Small intestine (tissue), 7 donors: Measurements from ENCODE around the gene HS6ST3. TPM values are rescaled to one million over a fixed set of nuclear protein-coding genes. Genes with fewer than 3 reads are reported as not detected.

Experiments used
- DNase-seq, 2 donors: peaks; one replicate each; pipeline versions ENCODE4 v3.0.0 to v3.0.0-alpha.2; 2013
- FAIRE-seq: peaks from 2 replicates; lab custom pipeline; 2012; peaks lifted over from hg19 to GRCh38; lab: Jason Lieb, UNC
- H3K27ac ChIP-seq, 3 donors: one replicate each; pipeline ENCODE4 v1.5.1; 2013; ENCODE audit warnings: low read length in 2 of 3, mild to moderate bottlenecking in 2 of 3, control low read depth in 1 of 3, inconsistent platforms in 1 of 3, low read depth in 1 of 3, moderate library complexity in 1 of 3
- H3K27me3 ChIP-seq, 3 donors: one replicate each; pipeline ENCODE4 v1.6.1; 2013; ENCODE audit warnings: low read length in 3 of 3, inconsistent platforms in 1 of 3; ENCODE audit not compliant: control insufficient read depth in 3 of 3, insufficient read depth in 3 of 3
- H3K36me3 ChIP-seq, 3 donors: one replicate each; pipeline ENCODE4 v1.6.1; 2013; ENCODE audit warnings: low read length in 3 of 3, inconsistent platforms in 1 of 3, low read depth in 1 of 3, mild to moderate bottlenecking in 1 of 3, moderate library complexity in 1 of 3; ENCODE audit not compliant: control insufficient read depth in 3 of 3, insufficient read depth in 2 of 3
- H3K4me1 ChIP-seq, 3 donors: one replicate each; pipeline ENCODE4 v1.6.1; 2013; ENCODE audit warnings: low read length in 2 of 3, inconsistent platforms in 1 of 3, low read depth in 1 of 3, mild to moderate bottlenecking in 1 of 3, moderate library complexity in 1 of 3; ENCODE audit not compliant: control insufficient read depth in 3 of 3, insufficient read depth in 2 of 3
- H3K4me3 ChIP-seq, 3 donors: one replicate each; pipeline ENCODE4 v1.5.1; 2013; ENCODE audit warnings: low read length in 3 of 3, control low read depth in 1 of 3, inconsistent platforms in 1 of 3, low read depth in 1 of 3, mild to moderate bottlenecking in 1 of 3, moderate library complexity in 1 of 3
- H3K9me3 ChIP-seq, 2 donors: one replicate each; pipeline ENCODE4 v1.6.1; 2013; ENCODE audit warnings: low read depth in 1 of 2, low read length in 1 of 2; ENCODE audit not compliant: control insufficient read depth in 2 of 2, insufficient read depth in 1 of 2
- WGBS, 3 donors: extraction: QIAGEN DNeasy Blood & Tissue Kit; methylation state at CpG; one replicate each; pipeline ENCODE4 v1.1.7; 2013; 5-methylcytosine and 5-hydroxymethylcytosine counted together
- polyA plus RNA-seq, 4 donors: library from polyadenylated mRNA; stranded (reverse) in 3 of 4; unstranded in 1 of 4; fragments of 200-250 nt in 3 of 4; fragments of 120-200 nt in 1 of 4; gene quantifications; one replicate each; pipeline versions ENCODE4 v1.2.1 to v1.2.3, GENCODE V29; 2013
- donor health status: healthy with polysubstance abuse.
- donor health status: control.
- donor health status: control.
- donor health status: Bipolar disorder and iron deficiency.
- donor health status: healthy.

Gene HS6ST3
- polyA plus RNA-seq, 4 donors = under 0.01 to 0.86 (median 0.54) TPM; not detected in 1

DNA sequence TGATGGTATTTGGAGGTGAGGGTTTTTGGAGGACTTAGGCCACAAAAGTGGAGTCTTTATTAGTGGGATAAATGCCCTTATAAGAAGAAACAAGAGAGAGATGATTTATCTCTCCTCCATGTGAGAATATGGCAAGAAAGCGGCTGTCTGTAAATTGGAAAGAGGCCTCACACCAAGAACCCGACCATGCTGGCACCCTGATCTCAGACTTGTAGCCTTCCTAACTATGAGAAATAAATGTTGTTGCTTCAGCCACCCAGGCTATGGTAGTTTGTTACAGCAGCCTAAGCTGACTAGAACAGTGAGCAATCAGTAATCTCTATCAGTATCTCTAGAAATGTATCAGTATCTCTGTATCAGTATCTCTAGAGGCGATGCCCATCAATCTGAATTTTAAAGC, 617.2 kb downstream of the HS6ST3 start:
- WGBS, 3 donors = 87 to 94% (median 87%) methylated on average over 3 of the region's 3 CpGs

DNA sequence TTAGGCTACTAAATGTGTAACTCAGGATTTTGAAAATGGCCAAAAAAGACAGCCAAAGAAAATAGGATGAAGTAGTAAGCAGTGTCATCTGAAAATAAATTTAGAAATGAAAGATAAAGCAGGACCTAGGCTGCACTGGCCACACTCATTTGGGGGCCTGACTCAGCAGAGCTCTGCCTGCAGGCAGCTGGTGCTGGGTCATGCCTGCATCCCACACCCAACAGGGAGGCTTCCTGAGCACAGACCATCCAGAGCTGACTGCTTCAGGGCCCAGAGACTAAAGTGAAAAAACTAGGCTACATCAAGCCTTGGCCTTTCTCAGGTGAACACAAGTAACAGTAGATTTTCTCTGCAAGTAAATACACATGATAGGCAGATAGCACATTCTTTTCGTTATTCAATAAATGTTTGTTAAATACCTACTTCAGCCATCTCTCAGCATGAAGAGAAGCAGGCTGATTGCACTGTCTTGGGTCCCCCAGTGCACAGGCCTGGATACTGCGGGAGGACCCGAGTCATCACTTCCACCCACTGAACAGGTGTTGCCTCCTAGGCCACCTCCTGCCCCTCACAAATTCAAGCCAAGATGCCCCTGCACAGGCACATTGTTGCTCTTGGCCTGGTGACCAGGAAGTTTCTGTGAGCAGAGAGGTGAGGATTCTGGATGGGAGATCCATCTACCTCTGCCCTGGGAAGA, 620.4 kb downstream of the HS6ST3 start:
- Histone ChIP-seq H3K27me3 (no peaks in the 10 kb centered on the region), H3K4me3 (no peak overlapping the region), H3K9me3 (no peaks in the 10 kb centered on the region), H3K27ac (no peak overlapping the region), H3K4me1 (no peaks in the 10 kb centered on the region), H3K36me3 (no peaks in the 10 kb centered on the region)
- FAIRE-seq (no peak), DNase-seq (no peak)
- WGBS, 3 donors = 87 to 94% (median 92%) methylated on average over 3 of the region's 3 CpGs

More for the DNA sequence above, 617.2 kb downstream of the HS6ST3 start:
- Histone ChIP-seq H3K36me3 (no peaks in the 10 kb centered on the region), H3K27ac (no peak overlapping the region), H3K4me1 (peaks cover 0 to under 1% (median 0%) of the 10 kb centered on the region in 3 donors), H3K27me3 (no peaks in the 10 kb centered on the region), H3K4me3 (no peak overlapping the region), H3K9me3 (no peaks in the 10 kb centered on the region)
- DNase-seq = no peak
- no peak for FAIRE-seq

DNA sequence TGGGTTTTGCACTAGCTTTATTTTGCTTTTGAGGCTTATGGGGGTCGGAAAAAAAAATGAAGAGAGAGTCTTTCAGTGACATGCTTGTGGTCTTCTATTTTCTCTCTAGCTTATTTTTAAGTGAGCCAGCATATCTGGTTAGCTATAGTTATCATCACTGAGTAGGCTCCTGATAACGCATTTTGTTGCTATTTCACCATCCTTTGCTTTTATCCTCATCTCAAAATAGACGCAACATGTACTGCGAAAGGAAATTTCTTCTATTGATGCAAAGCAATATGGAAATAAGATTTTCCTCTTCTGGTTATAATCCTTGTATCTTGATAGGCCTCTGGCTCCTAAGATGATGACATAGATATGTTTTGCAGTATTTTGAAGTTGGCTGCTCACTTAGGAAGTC, 630.5 kb downstream of the HS6ST3 start:
- H3K4me3 ChIP-seq = no peak overlapping the region
- 89 to 93% (median 92%) methylated on average over 4 of the region's 4 CpGs for WGBS, 3 donors
- no peaks in the 10 kb centered on the region for H3K36me3 ChIP-seq
- DNase-seq = no peak
- FAIRE-seq = no peak
- H3K4me1 ChIP-seq = no peaks in the 10 kb centered on the region
- H3K27ac ChIP-seq = no peak overlapping the region
- H3K9me3 ChIP-seq = no peaks in the 10 kb centered on the region
- no peaks in the 10 kb centered on the region for H3K27me3 ChIP-seq

DNA sequence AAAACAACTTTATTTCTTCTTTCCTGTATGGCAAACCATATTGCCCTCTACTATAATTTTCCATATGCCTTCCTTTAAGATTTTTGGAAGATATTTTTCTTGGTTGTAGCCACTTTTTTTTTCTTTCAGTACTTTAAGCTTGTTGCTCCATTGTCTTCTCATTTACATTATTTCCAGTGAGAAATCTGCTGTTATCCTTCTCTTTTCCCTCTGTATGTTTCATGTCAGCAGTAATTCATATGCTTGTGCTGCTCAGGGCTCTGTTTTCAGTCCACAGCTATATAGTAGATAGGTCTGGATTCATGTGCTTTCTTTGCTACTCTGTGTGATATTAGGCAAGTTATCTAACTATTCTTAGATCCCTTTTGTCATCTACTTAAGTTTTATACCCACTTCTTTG, 636.7 kb downstream of the HS6ST3 start:
- Histone ChIP-seq H3K4me1 (no peaks in the 10 kb centered on the region), H3K9me3 (peaks cover 0 to 6% of the 10 kb centered on the region in 2 donors), H3K4me3 (no peak overlapping the region), H3K27me3 (no peaks in the 10 kb centered on the region), H3K36me3 (no peaks in the 10 kb centered on the region), H3K27ac (no peak overlapping the region)
- DNase-seq (no peak), FAIRE-seq (no peak)

DNA sequence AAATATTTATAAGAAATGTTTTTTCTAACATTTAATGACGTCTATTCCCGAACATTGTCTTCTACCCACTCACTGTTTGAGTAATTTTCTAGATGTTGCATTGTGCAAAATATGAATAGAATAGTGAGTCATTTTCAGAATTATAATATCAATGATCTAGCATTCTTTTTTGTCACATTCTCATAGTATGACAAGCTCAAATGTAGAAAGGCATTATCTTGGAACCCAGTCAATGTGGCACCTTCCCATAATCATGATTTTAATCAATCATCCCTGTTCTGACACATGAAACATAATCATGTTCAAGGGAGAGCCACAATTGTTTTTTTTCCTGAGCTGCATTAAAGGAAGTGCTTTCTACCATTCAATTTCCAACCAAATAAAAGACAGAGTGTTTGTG, 638.6 kb downstream of the HS6ST3 start:
- peaks cover 0 to 6% of the 10 kb centered on the region in 2 donors for H3K9me3 ChIP-seq
- no peaks in the 10 kb centered on the region for H3K4me1 ChIP-seq
- 82 to 93% (median 82%) methylated on average over 2 of the region's 2 CpGs for WGBS, 3 donors
- FAIRE-seq = no peak
- no peak overlapping the region for H3K27ac ChIP-seq
- H3K27me3 ChIP-seq = no peaks in the 10 kb centered on the region
- no peak overlapping the region for H3K4me3 ChIP-seq
- no peak for DNase-seq
- no peaks in the 10 kb centered on the region for H3K36me3 ChIP-seq

DNA sequence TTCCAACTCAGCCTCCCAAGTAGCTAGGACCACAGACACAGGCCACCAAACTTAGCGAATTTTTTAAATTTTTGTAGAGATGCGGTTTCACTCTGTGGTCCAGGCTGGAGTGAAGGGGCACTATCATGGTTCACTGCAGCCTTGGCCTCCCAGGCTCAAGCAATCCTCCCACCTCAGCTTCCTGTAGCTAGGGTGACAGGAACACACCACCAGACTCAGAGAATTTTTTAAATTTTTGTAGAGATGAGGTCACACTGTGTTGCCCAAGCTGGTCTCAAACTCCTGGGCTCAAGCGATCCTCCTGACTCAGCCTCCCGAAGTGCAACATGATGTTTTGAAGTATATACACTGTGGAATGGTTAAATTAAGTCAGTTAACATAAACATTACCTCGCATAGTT, 640.8 kb downstream of the HS6ST3 start:
- 82 to 90% (median 87%) methylated on average over 5 of the region's 5 CpGs for WGBS, 3 donors

DNA sequence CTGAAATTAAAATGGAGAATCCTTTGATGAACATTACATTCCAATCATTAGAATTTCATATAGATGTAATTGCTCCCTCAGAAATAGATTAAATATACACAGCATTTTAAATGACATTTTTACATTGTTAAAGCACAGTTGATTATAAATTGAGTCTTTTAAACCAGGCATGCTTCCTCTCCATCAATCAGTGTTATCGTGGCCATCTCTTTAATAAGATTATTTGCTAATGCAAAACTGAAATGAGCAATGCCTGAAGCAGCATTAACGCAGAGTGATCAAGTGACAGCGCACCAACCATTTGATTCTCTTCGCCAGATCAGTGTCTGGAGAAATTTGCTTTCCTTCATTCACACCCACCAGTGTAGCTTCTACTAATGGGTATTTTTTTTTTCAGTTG, 644.6 kb downstream of the HS6ST3 start:
- DNase-seq (no peak), FAIRE-seq (no peak)
- WGBS, 3 donors = 87 to 92% (median 91%) methylated on average over 4 of the region's 4 CpGs
- no peaks in the 10 kb centered on the region for H3K36me3 ChIP-seq
- no peaks in the 10 kb centered on the region for H3K27me3 ChIP-seq
- H3K4me3 ChIP-seq = no peak overlapping the region
- H3K4me1 ChIP-seq = no peaks in the 10 kb centered on the region
- H3K27ac ChIP-seq = no peak overlapping the region
- peaks cover 0 to under 1% of the 10 kb centered on the region in 2 donors for H3K9me3 ChIP-seq

More for the DNA sequence above, 640.8 kb downstream of the HS6ST3 start:
- no peaks in the 10 kb centered on the region for H3K27me3 ChIP-seq
- peaks cover 0 to 6% of the 10 kb centered on the region in 2 donors for H3K9me3 ChIP-seq
- H3K4me3 ChIP-seq = no peak overlapping the region
- no peaks in the 10 kb centered on the region for H3K36me3 ChIP-seq
- DNase-seq (no peak), FAIRE-seq (no peak)
- no peaks in the 10 kb centered on the region for H3K4me1 ChIP-seq
- no peak overlapping the region for H3K27ac ChIP-seq

DNA sequence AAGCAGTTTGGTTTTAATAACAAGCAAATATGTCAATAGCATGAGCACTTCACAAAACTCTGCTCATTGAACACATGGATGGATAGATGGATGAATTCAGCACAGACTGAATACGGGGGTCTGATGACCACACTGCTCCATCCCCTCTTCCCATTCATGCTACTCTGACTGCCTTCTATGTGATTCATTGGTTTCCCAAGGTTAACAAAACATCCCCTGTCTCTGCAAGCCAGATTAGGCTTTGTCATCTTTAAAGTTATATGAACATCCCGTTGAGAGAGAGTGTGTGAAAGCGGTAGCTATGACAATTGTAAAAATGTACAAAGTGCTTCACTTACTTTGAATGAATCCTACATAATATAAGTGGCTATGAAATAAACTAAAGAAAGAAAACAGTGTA, 651.9 kb downstream of the HS6ST3 start:
- FAIRE-seq (no peak), DNase-seq (no peak)
- no peaks in the 10 kb centered on the region for H3K4me1 ChIP-seq
- H3K27ac ChIP-seq = no peak overlapping the region
- H3K36me3 ChIP-seq = no peaks in the 10 kb centered on the region
- H3K27me3 ChIP-seq = no peaks in the 10 kb centered on the region
- WGBS, 3 donors = 70 to 84% (median 78%) methylated on average over 3 of the region's 3 CpGs
- H3K9me3 ChIP-seq = no peaks in the 10 kb centered on the region
- no peak overlapping the region for H3K4me3 ChIP-seq
